H1 (cell line): ENCODE data around the gene ACKR3. TPM values are rescaled to one million over a fixed set of nuclear protein-coding genes. Genes with fewer than 3 reads are reported as not detected.

ENCODE experiments used
- EZH2 ChIP-seq: fragments of 200-600 bp; sonication (generic); IDR thresholded peaks from 2 replicates; pipeline ENCODE4 v1.7.1; 2012; ENCODE audit warnings: low read depth, mild to moderate bottlenecking, moderate library complexity, low read length, inconsistent platforms; ENCODE audit not compliant: severe bottlenecking
- polyA plus RNA-seq, 7 experiments: library from polyadenylated mRNA; depleted of rRNA in 3 of 7; stranded (reverse) in 5 of 7; unstranded in 2 of 7; fragments of >200 nt in 5 of 7; fragments of 200-250 nt in 2 of 7; gene quantifications; 1 replicate in 5 of 7; 2 replicates in 1 of 7; 4 replicates in 1 of 7; pipeline versions ENCODE4 v1.2.1 to v1.2.3, GENCODE V29; 2011 to 2013; ENCODE audit warnings: missing spikeins in 2 of 7, mixed read lengths in 2 of 7
- total RNA-seq: library from RNA; stranded (reverse); fragmentation: NEBNext Ultra II Directional; extraction: Animal tissue kit (Norgen Biotek cat#: 25700); gene quantifications from 2 replicates; pipeline ENCODE4 v1.2.1, GENCODE V29; 2021

ACKR3 gene
- total and polyA plus RNA-seq, 2 of the 8 experiments (the other 6 are each of a cell fraction or from before 2014, with no cell fraction given), result 1.4 to 24.4 TPM

GRCh38 chr2:236613612-236614011 is 44.0 kb downstream of the ACKR3 start (continued):
- TF ChIP-seq EZH2, result no peak
